K562 (cell line): Measurements from ENCODE around the gene ADCY1. TPM values are rescaled to one million over a fixed set of nuclear protein-coding genes. Genes with fewer than 3 reads are reported as not detected.
A peak's percentile ranks its signal among the peaks of the same experiment; 100 is the strongest.
"Not testable (repeated sequence)": the region's sequence is repeated elsewhere in the genome, so short reads cannot be mapped to it uniquely, and the experiment has no call there.

Experiments used
- ATAC-seq: fragments of 200-7000 bp; cut with Tn5 transposase; 3 replicates; pipeline ENCODE4 v1.9.1; 2020; ENCODE audit warnings: moderate library complexity
- BruUV-seq: library from RNA; stranded (reverse); fragments of 400-500 nt; replicated peaks from 2 replicates; lab custom pipeline; 2021; lab: Mats Ljungman, UMichigan
- CTCF ChIA-PET: fragments of 300-600 bp; formaldehyde crosslinking; extraction: SDS; loops from one replicate; lab custom pipeline; 2021; ENCODE audit warnings: low intra/inter-chr PET ratio; lab: Yijun Ruan, JAX
- POLR2A ChIA-PET: fragments of 300-600, 350-650 bp; sonication (Branson Sonifier 250); formaldehyde crosslinking; extraction: SDS; loops from one replicate; lab custom pipeline; 2021; ENCODE audit warnings: antibody characterized with exemption, inconsistent platforms; lab: Yijun Ruan, JAX
- DNase-seq, 4 experiments: peaks; one replicate each; pipeline versions ENCODE4 v3.0.0 to v3.0.0-alpha.2; 2011 to 2018; ENCODE audit warnings: low spot score in 3 of 4, mixed read lengths in 3 of 4; ENCODE audit errors: extremely low read depth in 1 of 4
- FAIRE-seq: peaks from 2 replicates; lab custom pipeline; 2011; peaks lifted over from hg19 to GRCh38; lab: Jason Lieb, UNC
- H2AFZ ChIP-seq: 2 replicates; pipeline ENCODE4 v1.6.0; 2011; ENCODE audit warnings: low read depth, low read length, control low read depth, inconsistent platforms
- H3K27ac ChIP-seq: fragments of 200-600 bp; 3 replicates; pipeline ENCODE4 v1.8.0; 2011; ENCODE audit warnings: low read depth, mild to moderate bottlenecking, control low read depth, inconsistent platforms, low read length, moderate library complexity, mixed read lengths; ENCODE audit errors: extremely low read depth
- H3K27me3 ChIP-seq, 2 experiments: fragments of 300-600 bp in 1 of 2; 2 replicates in 1 of 2; 3 replicates in 1 of 2; pipeline versions ENCODE4 v1.6.0 to v1.8.0; 2011; ENCODE audit warnings: inconsistent platforms in 2 of 2, low read length in 2 of 2, mild to moderate bottlenecking in 1 of 2, mixed read lengths in 1 of 2, moderate library complexity in 1 of 2; ENCODE audit not compliant: control insufficient read depth in 2 of 2, insufficient read depth in 2 of 2
- H3K36me3 ChIP-seq: fragments of 300-600 bp; 3 replicates; pipeline ENCODE4 v1.8.0; 2011; ENCODE audit warnings: mild to moderate bottlenecking, low read length, inconsistent platforms; ENCODE audit not compliant: control insufficient read depth, insufficient read depth
- H3K4me1 ChIP-seq, 2 experiments: fragments of 200-600 bp in 1 of 2; replicated peaks in 1 of 2; 2 replicates in 1 of 2; 3 replicates in 1 of 2; pipeline versions ENCODE4 v1.5.1 to v1.8.0; 2011; ENCODE audit warnings: inconsistent platforms in 2 of 2, low read length in 2 of 2, mild to moderate bottlenecking in 1 of 2, mixed read lengths in 1 of 2, moderate library complexity in 1 of 2; ENCODE audit not compliant: control insufficient read depth in 2 of 2, insufficient read depth in 2 of 2
- H3K4me2 ChIP-seq: 2 replicates; pipeline ENCODE4 v1.6.1; 2011; ENCODE audit warnings: low read length, control low read depth, inconsistent platforms, mixed read lengths; ENCODE audit not compliant: insufficient read depth
- H3K4me3 ChIP-seq: fragments of 200-600 bp; sonication (generic), shearing (Covaris generic); 2 replicates; pipeline ENCODE4 v1.5.1; 2016; ENCODE audit warnings: control low read depth, inconsistent platforms
- H3K79me2 ChIP-seq: fragments of 200-600 bp; 3 replicates; pipeline ENCODE4 v1.8.0; 2011; ENCODE audit warnings: low read length, inconsistent platforms; ENCODE audit not compliant: control insufficient read depth, insufficient read depth
- H3K9ac ChIP-seq, 2 experiments: 2 replicates each; pipeline versions ENCODE4 v1.6.0 to v1.6.1; 2011; ENCODE audit warnings: low read depth in 2 of 2, low read length in 2 of 2, control low read depth in 1 of 2, inconsistent platforms in 1 of 2, mild to moderate bottlenecking in 1 of 2, mixed read lengths in 1 of 2; ENCODE audit not compliant: insufficient read depth in 1 of 2
- H3K9me1 ChIP-seq: one replicate; pipeline ENCODE4 v1.6.0; 2011; ENCODE audit warnings: inconsistent platforms, mild to moderate bottlenecking, low read length, moderate library complexity; ENCODE audit not compliant: control insufficient read depth, insufficient read depth
- H3K9me3 ChIP-seq: replicated peaks from 2 replicates; pipeline ENCODE4 v1.5.1; 2011; ENCODE audit warnings: low read depth, low read length, inconsistent platforms; ENCODE audit not compliant: control insufficient read depth, insufficient read depth
- H4K20me1 ChIP-seq: replicated peaks from 2 replicates; pipeline ENCODE4 v1.6.1; 2011; ENCODE audit warnings: low read length, inconsistent platforms, mixed read lengths; ENCODE audit not compliant: control insufficient read depth, insufficient read depth
- WGBS: fragments of 100-300 bp; shearing (Covaris generic); methylation state at CpG from one replicate; pipeline ENCODE4 v1.1.6; 2016; ENCODE audit warnings: low coverage, mixed read lengths; ENCODE audit not compliant: insufficient coverage; ENCODE audit errors: missing lambda C conversion rate; 5-methylcytosine and 5-hydroxymethylcytosine counted together
- in situ Hi-C: fragments of 300-500 bp; cut with MboI; formaldehyde crosslinking; loops from 4 replicates; pipeline ENCODE4 v1.15.0; 2018; ENCODE audit warnings: inconsistent platforms, mixed read lengths
- intact Hi-C: fragments of 100-400 bp; cut with micrococcal nuclease; formaldehyde crosslinking; loops from 2 replicates; pipeline ENCODE4 v1.14.2; 2022
- polyA plus RNA-seq, 8 experiments: library from polyadenylated mRNA; depleted of rRNA in 4 of 8; stranded (reverse) in 5 of 8; unstranded in 3 of 8; fragments of >200 nt; fragmentation: Nextera tagmentation in 2 of 8; fragmentation: Illumina TruSeq in 1 of 8; extraction: Ambion mirVana in 2 of 8; extraction: Trizol in 1 of 8; gene quantifications; 2 replicates each; pipeline versions ENCODE4 v1.2.1 to v1.2.3, GENCODE V29; 2011 to 2014; ENCODE audit warnings: inconsistent platforms in 1 of 8, missing spikeins in 1 of 8
- total RNA-seq, 7 experiments: library from RNA; depleted of rRNA in 6 of 7; stranded (reverse); fragments of >200 nt in 6 of 7; fragmentation: Illumina TruSeq in 2 of 7; extraction: Trizol in 2 of 7; gene quantifications; 2 replicates each; pipeline versions ENCODE4 v1.2.1 to v1.2.3, GENCODE V29; 2011 to 2021; ENCODE audit warnings: low replicate concordance in 1 of 7

The ADCY1 gene
- total and polyA plus RNA-seq, 9 of the 15 experiments (the other 6 are each of a cell fraction or from before 2014, with no cell fraction given) = under 0.01 to 0.18 (median 0.10) TPM; not detected in 4

DNA sequence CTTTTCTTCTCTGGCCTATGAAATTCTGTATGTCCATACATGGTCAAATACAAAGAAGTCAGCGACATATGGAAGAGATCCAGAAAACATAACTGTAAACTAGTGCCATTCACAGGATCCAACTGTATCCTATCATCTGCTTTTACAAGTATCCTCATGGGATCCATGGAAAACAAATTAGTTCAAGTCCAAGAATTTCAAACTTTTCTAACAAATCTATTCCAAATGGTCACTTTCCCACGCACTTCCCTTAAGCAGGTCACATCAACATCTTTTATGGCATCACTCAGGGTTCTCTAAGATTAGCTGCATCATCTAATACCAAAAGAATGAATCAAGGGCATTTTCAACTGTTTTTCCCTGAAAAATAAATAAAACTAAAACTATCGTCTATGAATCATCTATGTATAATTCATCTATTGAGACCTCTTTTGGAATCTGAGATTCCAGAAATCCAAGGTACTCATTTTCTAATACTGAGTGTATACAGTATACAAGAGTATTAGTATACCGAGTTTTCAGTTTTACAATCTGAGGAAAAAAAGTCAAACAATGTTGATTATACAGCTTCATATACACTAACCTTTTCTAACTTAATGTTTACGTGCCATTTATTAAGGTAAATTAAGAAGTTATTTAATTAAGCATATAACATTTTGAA, 187.5 kb downstream of the ADCY1 start:
- H3K9me1 ChIP-seq, in situ Hi-C loops, DNase-seq, H3K9ac ChIP-seq, H3K27me3 ChIP-seq, H3K27ac ChIP-seq, H3K36me3 ChIP-seq, FAIRE-seq, CTCF ChIA-PET, H3K4me3 ChIP-seq, ATAC-seq, BruUV-seq, H3K4me1 ChIP-seq, H3K79me2 ChIP-seq, H2AFZ ChIP-seq, POLR2A ChIA-PET, H3K4me2 ChIP-seq, H4K20me1 ChIP-seq, H3K9me3 ChIP-seq, intact Hi-C loops: not testable (repeated sequence)
- 79% methylated on average over 5 of the region's 5 CpGs for WGBS

DNA sequence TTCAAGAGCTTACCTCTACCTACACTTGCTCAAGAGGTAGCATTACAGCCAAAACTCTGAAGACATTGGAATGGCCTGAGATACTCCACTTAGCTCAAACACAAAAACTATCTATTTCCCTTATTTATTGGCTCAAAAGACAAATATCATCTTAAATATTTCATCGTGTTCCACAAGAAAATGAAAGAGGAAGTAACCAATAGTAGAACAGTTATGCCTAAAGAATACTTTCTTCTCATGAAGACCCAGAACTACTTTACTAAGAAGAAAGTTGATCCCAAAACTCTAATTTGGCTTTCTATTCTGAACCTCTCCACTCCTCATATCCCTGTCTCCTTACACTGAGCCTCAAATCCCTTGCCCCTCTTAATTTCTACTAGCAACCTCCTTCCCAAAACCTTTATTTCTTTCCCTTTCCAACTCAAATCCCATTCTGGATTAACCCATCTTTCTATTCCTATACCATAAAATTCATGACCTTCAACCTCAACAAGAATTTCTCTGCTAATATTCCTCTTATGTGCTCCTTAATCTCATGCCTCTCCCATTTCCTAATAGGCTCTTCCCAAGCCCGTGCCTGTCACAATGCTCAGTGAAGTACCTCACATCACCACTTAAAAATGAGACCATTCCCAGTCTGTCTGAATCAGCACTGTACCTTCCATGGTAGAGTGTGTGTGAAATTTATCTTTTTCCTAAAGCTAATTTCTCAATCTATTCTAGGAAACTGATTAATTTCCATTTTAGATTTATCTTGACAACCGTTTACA, 188.2 kb downstream of the ADCY1 start:
- H3K4me1 ChIP-seq, POLR2A ChIA-PET, H2AFZ ChIP-seq, in situ Hi-C loops, H4K20me1 ChIP-seq, H3K36me3 ChIP-seq, H3K9me1 ChIP-seq, H3K9ac ChIP-seq, H3K4me3 ChIP-seq, DNase-seq, H3K9me3 ChIP-seq, BruUV-seq, H3K79me2 ChIP-seq, CTCF ChIA-PET, FAIRE-seq, H3K27me3 ChIP-seq, H3K4me2 ChIP-seq, H3K27ac ChIP-seq, intact Hi-C loops: not testable (repeated sequence)
- 63% methylated on average over 2 of the region's 3 CpGs for WGBS
- ATAC-seq = peak; percentile 81
